ENCODE measurements around the gene GPR63.

The GPR63 gene

GRCh38 chr6:96781557-96781956 is 55.7 kb downstream of the GPR63 start:
- no peak overlapping the region for H3K27ac ChIP-seq (ENCODE audit: low read length)
- H3K36me3 ChIP-seq (replicated peaks; ENCODE audit: insufficient read depth, low read length) = no peaks in the 10 kb centered on the region
- H3K79me2 ChIP-seq (ENCODE audit: low read length) = no peaks in the 10 kb centered on the region
- H3K9me3 ChIP-seq (replicated peaks; ENCODE audit: insufficient read depth, low read length) = no peaks in the 10 kb centered on the region
- no peak for TF ChIP-seq EZH2phosphoT487 (IDR thresholded peaks at IDR 0.05; ENCODE audit: low read length)
- no peak for TF ChIP-seq CTCF (IDR thresholded peaks at IDR 0.05; ENCODE audit: low read length)
- no peak for TF ChIP-seq EZH2 (optimal IDR thresholded peaks at IDR 0.05; ENCODE audit: low read depth, low read length)
- H3F3A ChIP-seq (ENCODE audit: insufficient read depth, low read length) = no peaks in the 10 kb centered on the region
- H3K4me2 ChIP-seq (ENCODE audit: low read depth, low read length) = no peak overlapping the region
- H3K4me1 ChIP-seq (ENCODE audit: low read length) = no peaks in the 10 kb centered on the region
- no peak overlapping the region for H2AFZ ChIP-seq (ENCODE audit: low read length)
- no peaks in the 10 kb centered on the region for H3K27me3 ChIP-seq (replicated peaks; ENCODE audit: insufficient read depth, low read length)
- H3K9ac ChIP-seq (ENCODE audit: low read length) = no peak overlapping the region
- H3K9me2 ChIP-seq (replicated peaks; ENCODE audit: insufficient read depth, low read length) = no peaks in the 10 kb centered on the region
- DNase-seq = no peak
- no peak overlapping the region for H3K4me3 ChIP-seq (ENCODE audit: low read length)
- no peaks in the 10 kb centered on the region for H4K20me1 ChIP-seq (ENCODE audit: insufficient read depth, low read length)

GRCh38 chr6:96777113-96777512 is 60.2 kb downstream of the GPR63 start:
- Histone ChIP-seq H4K20me1 (ENCODE audit: insufficient read depth, low read length) (no peaks in the 10 kb centered on the region), H3K36me3 (replicated peaks; ENCODE audit: insufficient read depth, low read length) (no peaks in the 10 kb centered on the region), H3F3A (ENCODE audit: insufficient read depth, low read length) (no peaks in the 10 kb centered on the region), H3K9me3 (replicated peaks; ENCODE audit: insufficient read depth, low read length) (no peaks in the 10 kb centered on the region), H3K9me2 (replicated peaks; ENCODE audit: insufficient read depth, low read length) (no peaks in the 10 kb centered on the region), H3K9ac (ENCODE audit: low read length) (no peak overlapping the region), H3K27me3 (replicated peaks; ENCODE audit: insufficient read depth, low read length) (no peaks in the 10 kb centered on the region), H2AFZ (ENCODE audit: low read length) (no peak overlapping the region), H3K79me2 (ENCODE audit: low read length) (no peaks in the 10 kb centered on the region), H3K4me3 (ENCODE audit: low read length) (no peak overlapping the region), H3K27ac (ENCODE audit: low read length) (no peak overlapping the region), H3K4me1 (ENCODE audit: low read length) (no peaks in the 10 kb centered on the region), H3K4me2 (ENCODE audit: low read depth, low read length) (no peak overlapping the region)
- DNase-seq = no peak
- TF ChIP-seq CTCF (IDR thresholded peaks at IDR 0.05; ENCODE audit: low read length) (no peak), EZH2phosphoT487 (IDR thresholded peaks at IDR 0.05; ENCODE audit: low read length) (no peak), EZH2 (optimal IDR thresholded peaks at IDR 0.05; ENCODE audit: low read depth, low read length) (no peak)

GRCh38 chr6:96775727-96776400 is 61.4 kb downstream of the GPR63 start:
- Histone ChIP-seq H3F3A (ENCODE audit: insufficient read depth, low read length) (no peaks in the 10 kb centered on the region), H3K4me2 (ENCODE audit: low read depth, low read length) (no peak overlapping the region), H3K9me2 (replicated peaks; ENCODE audit: insufficient read depth, low read length) (no peaks in the 10 kb centered on the region), H3K79me2 (ENCODE audit: low read length) (no peaks in the 10 kb centered on the region), H3K4me3 (ENCODE audit: low read length) (no peak overlapping the region), H3K4me1 (ENCODE audit: low read length) (no peaks in the 10 kb centered on the region), H3K9me3 (replicated peaks; ENCODE audit: insufficient read depth, low read length) (no peaks in the 10 kb centered on the region), H3K27me3 (replicated peaks; ENCODE audit: insufficient read depth, low read length) (no peaks in the 10 kb centered on the region), H2AFZ (ENCODE audit: low read length) (no peak overlapping the region), H3K36me3 (replicated peaks; ENCODE audit: insufficient read depth, low read length) (no peaks in the 10 kb centered on the region), H3K27ac (ENCODE audit: low read length) (no peak overlapping the region), H4K20me1 (ENCODE audit: insufficient read depth, low read length) (no peaks in the 10 kb centered on the region), H3K9ac (ENCODE audit: low read length) (no peak overlapping the region)
- no peak for DNase-seq
- no peak for TF ChIP-seq EZH2phosphoT487 (IDR thresholded peaks at IDR 0.05; ENCODE audit: low read length)
- TF ChIP-seq CTCF (IDR thresholded peaks at IDR 0.05; ENCODE audit: low read length) = no peak
- no peak for TF ChIP-seq EZH2 (optimal IDR thresholded peaks at IDR 0.05; ENCODE audit: low read depth, low read length)
